NCI-H345 treated with DMSO at 0.1 percent for 48 hours (cell line): ENCODE data around the gene OR10P1.

Source experiments
- DNase-seq: peaks from one replicate; lab custom pipeline; 2025; ENCODE audit not compliant: unreplicated experiment; lab: John Stamatoyannopoulos, UW

OR10P1 gene

DNA sequence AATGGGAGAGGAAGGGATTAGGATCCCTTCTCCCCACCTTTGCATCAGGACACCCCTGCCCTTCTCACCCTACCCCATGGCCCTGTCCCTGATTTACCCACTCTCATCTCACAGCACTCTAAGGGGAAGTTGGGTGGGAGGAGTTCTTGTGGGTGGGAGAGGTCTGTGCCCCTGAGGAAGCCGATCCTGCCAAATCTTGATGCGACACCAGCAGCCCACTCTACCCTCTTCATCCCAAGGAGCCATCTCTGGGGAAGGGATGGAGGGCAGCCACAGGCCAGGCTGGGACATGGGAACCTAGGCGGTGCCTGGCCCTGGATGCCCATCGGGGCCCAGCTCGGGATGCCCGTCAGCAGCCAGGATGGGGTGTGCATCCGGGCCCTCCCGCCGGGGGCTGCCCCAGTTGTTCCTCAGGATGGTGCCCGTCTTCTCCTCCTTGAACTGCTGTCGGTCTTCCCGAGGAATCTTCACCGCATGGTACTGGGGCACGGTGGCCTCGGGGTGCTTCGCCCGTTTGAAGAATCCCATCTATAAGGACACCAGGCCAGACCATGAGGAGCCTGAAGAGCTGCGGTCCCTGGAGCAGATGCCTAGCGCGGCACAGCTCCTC, 48.2 kb downstream of the OR10P1 start:
- no peak for DNase-seq

- DNase-seq, result no peak
Measured at GRCh38 chr12:55685671-55686070, 49.0 kb downstream of the OR10P1 start.

- no peak for DNase-seq
Measured at GRCh38 chr12:55686366-55687010, 49.8 kb downstream of the OR10P1 start.
